Tibial nerve (tissue), 4 donors: ENCODE results near the gene CALHM2. TPM values are rescaled to one million over a fixed set of nuclear protein-coding genes. Genes with fewer than 3 reads are reported as not detected.
"Not testable (repeated sequence)": the region's sequence is repeated elsewhere in the genome, so short reads cannot be mapped to it uniquely, and the experiment has no call there.

Experiments
- DNase-seq, 2 donors: peaks; one replicate each; pipeline ENCODE4 v3.0.0-alpha.2; 2019; ENCODE audit warnings: low spot score in 2 of 2
- H3K27ac ChIP-seq, 4 donors: fragments of 200-600 bp; sonication (generic) in 3 of 4; one replicate each; pipeline ENCODE4 v1.5.1; 2017 to 2019; ENCODE audit warnings: mild to moderate bottlenecking in 1 of 4
- H3K27me3 ChIP-seq, 2 donors: fragments of 200-600 bp; sonication (generic) in 1 of 2; one replicate each; pipeline versions ENCODE4 v1.5.1 to v1.6.0; 2017 to 2019
- H3K36me3 ChIP-seq, 3 donors: fragments of 200-600 bp; sonication (generic); one replicate each; pipeline ENCODE4 v1.5.1; 2018 to 2019
- H3K4me1 ChIP-seq, 4 donors: fragments of 200-600 bp; sonication (generic) in 3 of 4; one replicate each; pipeline ENCODE4 v1.5.1; 2017 to 2019
- H3K4me3 ChIP-seq, 4 donors: fragments of 200-600 bp; sonication (generic) in 3 of 4; one replicate each; pipeline ENCODE4 v1.5.1; 2017 to 2019; ENCODE audit warnings: mild to moderate bottlenecking in 1 of 4, moderate library complexity in 1 of 4
- H3K9me3 ChIP-seq, 4 donors: fragments of 200-600 bp; sonication (generic) in 3 of 4; one replicate each; pipeline ENCODE4 v1.5.1; 2017 to 2019
- EP300 ChIP-seq, 2 donors: sonication (generic); formaldehyde crosslinking; IDR thresholded peaks; one replicate each; pipeline ENCODE4 v1.6.1; 2017; ENCODE audit warnings: antibody characterized with exemption in 2 of 2, mild to moderate bottlenecking in 1 of 2
- POLR2A ChIP-seq, 2 donors: fragments of 450-650 bp; IDR thresholded peaks; one replicate each; pipeline ENCODE4 v1.6.1; 2017; ENCODE audit warnings: antibody characterized with exemption in 2 of 2, mild to moderate bottlenecking in 2 of 2, moderate library complexity in 2 of 2
- WGBS, 2 donors: methylation state at CpG; one replicate each; pipeline ENCODE4 v1.1.5; 2018; 5-methylcytosine and 5-hydroxymethylcytosine counted together
- total RNA-seq, 4 donors: library from RNA; depleted of rRNA; stranded (reverse); fragments of >200 nt; gene quantifications; one replicate each; pipeline ENCODE4 v1.1.0, GENCODE V29; 2016
- TF ChIP-seq, protein P1 (sequence below), 5 experiments: fragments of 200-600 bp in 3 of 5; fragments of 450-650 bp in 2 of 5; sonication (generic) in 3 of 5; IDR thresholded peaks; one replicate each; pipeline ENCODE4 v1.5.1; 2016 to 2019; ENCODE audit warnings: antibody characterized with exemption in 5 of 5, mild to moderate bottlenecking in 3 of 5, moderate library complexity in 2 of 5

CALHM2 gene
- total RNA-seq, 4 donors from 2014 or later: 61.4 to 119 (median 65.6) TPM

DNA sequence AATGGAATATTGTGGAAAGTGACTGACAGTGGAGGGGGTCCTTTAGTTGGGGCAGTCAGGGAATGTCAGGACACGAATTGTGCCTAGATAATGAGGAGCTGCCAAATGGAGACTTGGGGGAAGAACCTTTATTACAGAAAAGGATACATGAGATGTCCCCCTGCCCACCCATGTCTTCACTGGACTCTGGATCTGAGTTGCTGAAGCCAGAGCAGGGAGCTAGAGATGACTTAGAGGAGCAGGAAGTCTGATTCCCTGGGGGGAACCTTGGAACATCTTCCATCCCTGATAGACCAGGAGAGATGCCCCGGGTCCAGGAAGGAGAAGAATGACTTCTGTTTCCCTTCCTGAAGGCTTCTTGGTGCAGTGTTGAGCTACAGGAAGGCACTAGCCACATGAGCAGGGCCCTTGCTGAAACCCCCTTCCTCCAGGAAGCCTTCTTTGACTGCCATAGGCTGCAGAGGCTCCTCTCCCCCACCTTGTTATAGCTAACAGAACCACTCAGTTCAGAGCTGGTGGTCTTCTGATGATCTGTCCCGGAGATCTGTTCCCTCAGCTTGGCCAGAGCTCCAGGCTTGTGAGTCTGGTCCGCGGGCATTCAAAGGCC lies 40.6 kb upstream of the CALHM2 start:
- TF ChIP-seq POLR2A (IDR thresholded peaks at IDR 0.05): no peak
- TF ChIP-seq, protein P1, sequence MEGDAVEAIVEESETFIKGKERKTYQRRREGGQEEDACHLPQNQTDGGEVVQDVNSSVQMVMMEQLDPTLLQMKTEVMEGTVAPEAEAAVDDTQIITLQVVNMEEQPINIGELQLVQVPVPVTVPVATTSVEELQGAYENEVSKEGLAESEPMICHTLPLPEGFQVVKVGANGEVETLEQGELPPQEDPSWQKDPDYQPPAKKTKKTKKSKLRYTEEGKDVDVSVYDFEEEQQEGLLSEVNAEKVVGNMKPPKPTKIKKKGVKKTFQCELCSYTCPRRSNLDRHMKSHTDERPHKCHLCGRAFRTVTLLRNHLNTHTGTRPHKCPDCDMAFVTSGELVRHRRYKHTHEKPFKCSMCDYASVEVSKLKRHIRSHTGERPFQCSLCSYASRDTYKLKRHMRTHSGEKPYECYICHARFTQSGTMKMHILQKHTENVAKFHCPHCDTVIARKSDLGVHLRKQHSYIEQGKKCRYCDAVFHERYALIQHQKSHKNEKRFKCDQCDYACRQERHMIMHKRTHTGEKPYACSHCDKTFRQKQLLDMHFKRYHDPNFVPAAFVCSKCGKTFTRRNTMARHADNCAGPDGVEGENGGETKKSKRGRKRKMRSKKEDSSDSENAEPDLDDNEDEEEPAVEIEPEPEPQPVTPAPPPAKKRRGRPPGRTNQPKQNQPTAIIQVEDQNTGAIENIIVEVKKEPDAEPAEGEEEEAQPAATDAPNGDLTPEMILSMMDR (IDR thresholded peaks at IDR 0.05): no peak
- TF ChIP-seq EP300 (IDR thresholded peaks at IDR 0.05): no peak
- Histone ChIP-seq H3K36me3 (no peaks in the 10 kb centered on the region), H3K27ac (no peak overlapping the region), H3K27me3 (peaks cover 0 to 42% of the 10 kb centered on the region in 2 donors), H3K4me1 (peaks cover 0 to 30% (median 11%) of the 10 kb centered on the region in 4 donors), H3K4me3 (peak overlapping the region in 2 of 4 donors; percentile 52 to 54), H3K9me3 (no peaks in the 10 kb centered on the region)
- WGBS, 2 donors: 68 to 71% methylated on average over 2 to 5 of the region's 5 CpGs
- no peak for DNase-seq

DNA sequence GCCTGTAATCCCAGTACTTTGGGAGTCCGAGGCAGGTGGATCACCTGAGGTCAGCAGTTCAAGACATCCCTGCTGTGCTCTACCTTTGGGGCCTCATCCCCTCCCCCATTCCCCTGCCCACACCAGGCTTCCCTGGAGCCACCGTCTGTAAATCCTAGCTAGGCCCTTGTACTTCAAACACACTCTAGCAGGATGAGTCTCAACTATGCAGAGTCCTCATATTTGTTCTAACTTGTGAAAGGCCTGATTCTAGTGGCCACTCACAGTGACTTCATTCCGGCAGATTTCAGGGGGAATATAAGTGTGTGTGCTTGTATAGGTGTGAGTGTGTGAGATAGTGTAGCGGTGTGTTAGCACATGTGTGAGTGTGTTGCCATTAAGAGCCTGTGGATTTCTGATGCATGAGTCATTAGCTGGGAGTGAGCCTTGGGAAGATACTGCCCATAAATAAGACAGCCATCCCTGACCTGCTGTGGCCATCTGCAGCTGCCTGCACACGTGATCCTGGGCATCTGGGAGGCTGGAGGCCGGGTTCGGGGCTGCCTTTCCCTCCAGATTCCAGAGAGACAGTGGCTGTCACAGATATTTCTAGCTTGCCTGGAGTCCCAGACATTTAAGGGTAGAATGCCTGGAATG lies 39.7 kb upstream of the CALHM2 start:
- H3K36me3 ChIP-seq: no peaks in the 10 kb centered on the region
- peaks cover 0 to 39% of the 10 kb centered on the region in 2 donors for H3K27me3 ChIP-seq
- H3K27ac ChIP-seq: no peak overlapping the region
- no peak for DNase-seq
- TF ChIP-seq, protein P1 (IDR thresholded peaks at IDR 0.05): no peak
- no peak for TF ChIP-seq EP300 (IDR thresholded peaks at IDR 0.05)
- TF ChIP-seq POLR2A (IDR thresholded peaks at IDR 0.05): no peak
- H3K4me1 ChIP-seq: peaks cover 0 to 30% (median 11%) of the 10 kb centered on the region in 4 donors
- 57 to 73% methylated on average over 7 of the region's 7 CpGs for WGBS, 2 donors
- H3K4me3 ChIP-seq: no peak overlapping the region
- no peaks in the 10 kb centered on the region for H3K9me3 ChIP-seq

DNA sequence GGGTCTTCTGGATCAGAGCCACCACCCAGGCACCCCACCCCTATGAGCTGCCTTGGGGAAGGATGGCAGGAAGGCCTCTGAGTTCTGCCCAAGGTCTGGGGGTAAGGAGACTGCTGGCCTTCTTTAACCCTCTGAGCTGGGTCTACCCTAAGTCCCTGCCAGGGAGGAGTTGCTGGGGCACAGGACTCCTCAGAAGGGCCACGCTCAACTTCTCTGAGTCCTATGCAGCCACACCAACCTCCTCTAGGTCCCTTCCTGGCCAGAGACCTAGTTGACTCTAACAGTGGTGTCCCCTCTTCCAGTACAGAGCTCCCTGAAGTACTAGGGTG lies 38.8 kb upstream of the CALHM2 start:
- peaks cover 0 to 34% of the 10 kb centered on the region in 2 donors for H3K27me3 ChIP-seq
- 80 to 83% methylated on average over 1 of the region's 1 CpG for WGBS, 2 donors
- H3K36me3 ChIP-seq: no peaks in the 10 kb centered on the region
- H3K9me3 ChIP-seq: no peaks in the 10 kb centered on the region
- peaks cover 0 to 30% (median 11%) of the 10 kb centered on the region in 4 donors for H3K4me1 ChIP-seq
- H3K27ac ChIP-seq: no peak overlapping the region
- TF ChIP-seq, protein P1 (IDR thresholded peaks at IDR 0.05): no peak
- TF ChIP-seq EP300 (IDR thresholded peaks at IDR 0.05) (no peak), POLR2A (IDR thresholded peaks at IDR 0.05) (no peak)
- H3K4me3 ChIP-seq: no peak overlapping the region
- DNase-seq: no peak

DNA sequence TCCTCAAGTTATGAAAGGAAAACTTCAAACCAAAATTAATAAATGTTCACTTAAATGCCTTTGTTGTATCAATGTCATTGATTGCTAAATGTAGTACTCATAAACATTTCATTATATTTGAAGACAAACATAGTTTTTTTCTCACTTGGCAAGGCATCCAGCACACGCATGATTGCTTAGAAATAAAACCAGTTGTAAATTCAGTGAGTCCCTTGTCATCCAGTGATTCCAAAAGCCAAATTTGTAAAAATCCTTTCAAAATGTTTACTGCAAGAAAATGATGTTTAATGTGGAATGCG lies 35.2 kb upstream of the CALHM2 start:
- H3K36me3 ChIP-seq: no peaks in the 10 kb centered on the region
- 57 to 64% methylated on average over 2 of the region's 2 CpGs for WGBS, 2 donors
- TF ChIP-seq, protein P1 (IDR thresholded peaks at IDR 0.05): no peak
- no peak for TF ChIP-seq POLR2A (IDR thresholded peaks at IDR 0.05)
- no peak for TF ChIP-seq EP300 (IDR thresholded peaks at IDR 0.05)
- H3K9me3 ChIP-seq: no peaks in the 10 kb centered on the region
- H3K4me3 ChIP-seq: no peak overlapping the region
- peaks cover 0 to 1% of the 10 kb centered on the region in 2 donors for H3K27me3 ChIP-seq
- no peak for DNase-seq
- H3K4me1 ChIP-seq: peaks cover 0 to 12% (median 0%) of the 10 kb centered on the region in 4 donors
- no peak overlapping the region for H3K27ac ChIP-seq

DNA sequence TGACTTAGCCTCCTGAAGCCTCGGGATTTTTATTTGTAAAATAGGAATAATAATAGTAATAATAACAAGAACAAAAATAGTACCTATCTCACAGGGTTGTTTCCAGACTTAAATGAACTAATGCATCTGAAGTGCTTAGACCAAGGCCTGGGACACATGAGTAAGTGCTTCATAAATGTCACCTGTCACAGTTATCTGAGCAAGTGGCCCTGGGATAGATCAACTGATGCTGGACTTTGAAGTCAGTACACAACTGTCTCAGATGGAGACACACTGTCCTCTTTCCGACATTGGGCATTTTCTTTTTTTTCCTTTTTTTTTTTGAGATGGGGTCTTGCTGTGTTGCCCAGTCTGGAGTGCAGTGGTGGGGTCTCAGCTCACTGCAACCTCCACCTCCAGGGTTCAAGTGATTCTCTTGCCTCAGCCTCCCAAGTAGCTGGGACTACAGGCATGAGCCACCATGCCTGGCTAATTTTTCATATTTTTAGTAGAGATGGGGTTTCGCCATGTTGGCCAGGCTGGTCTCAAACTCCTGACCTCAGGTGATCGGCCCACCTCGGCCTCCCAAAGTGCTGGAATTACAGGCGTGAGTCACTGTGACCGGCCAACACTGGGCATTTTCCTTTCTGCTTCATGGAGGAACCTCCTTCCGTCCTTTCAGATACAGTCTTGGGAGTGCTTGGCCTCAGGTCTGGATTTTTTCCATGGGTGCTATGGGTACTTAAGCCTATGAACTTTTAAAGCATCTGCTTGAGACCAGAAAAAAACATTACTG lies 34.7 kb upstream of the CALHM2 start:
- not testable (repeated sequence) for H3K27ac ChIP-seq, H3K36me3 ChIP-seq, H3K4me1 ChIP-seq, H3K9me3 ChIP-seq, DNase-seq, H3K4me3 ChIP-seq, H3K27me3 ChIP-seq
- 66 to 88% methylated on average over 8 of the region's 8 CpGs for WGBS, 2 donors
